Astrocyte (in vitro differentiated cells and primary cell): ENCODE results near the gene ECT2.

Experiments
- CTCF ChIP-seq: IDR thresholded peaks from 2 replicates; pipeline ENCODE4 v1.5.1; 2011; ENCODE audit warnings: low read depth, mild to moderate bottlenecking, inconsistent platforms, low read length, moderate library complexity; ENCODE audit not compliant: insufficient read depth
- EZH2 ChIP-seq: IDR thresholded peaks from 2 replicates; pipeline ENCODE4 v1.6.1; 2012; ENCODE audit warnings: mild to moderate bottlenecking, low read length, inconsistent platforms; ENCODE audit not compliant: insufficient read depth

DNA sequence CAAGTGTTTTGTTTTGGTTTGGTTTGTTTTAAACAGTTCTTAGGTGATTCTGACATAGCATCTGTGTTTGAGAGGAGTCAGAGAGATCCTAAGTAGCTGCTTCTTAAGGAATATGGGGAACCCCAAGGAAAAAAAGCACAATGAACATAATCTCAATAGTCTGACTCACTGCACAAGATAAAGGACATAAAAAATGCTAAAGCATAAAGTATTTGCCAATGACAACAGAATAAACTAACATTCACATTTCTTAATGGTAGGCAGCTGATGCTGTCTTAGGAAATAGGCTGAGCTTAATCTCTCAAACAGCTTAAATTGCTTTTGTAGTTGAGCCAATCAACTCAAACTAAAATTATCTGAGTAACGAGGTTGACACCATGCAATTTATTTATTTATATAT is 42.6 kb upstream of the ECT2 start:
- TF ChIP-seq EZH2, result no peak
- no peak for TF ChIP-seq CTCF
